ENCODE data around the gene OR2T5.
"Not testable (repeated sequence)": the region's sequence is repeated elsewhere in the genome, so short reads cannot be mapped to it uniquely, and the experiment has no call there.

OR2T5 gene

DNA sequence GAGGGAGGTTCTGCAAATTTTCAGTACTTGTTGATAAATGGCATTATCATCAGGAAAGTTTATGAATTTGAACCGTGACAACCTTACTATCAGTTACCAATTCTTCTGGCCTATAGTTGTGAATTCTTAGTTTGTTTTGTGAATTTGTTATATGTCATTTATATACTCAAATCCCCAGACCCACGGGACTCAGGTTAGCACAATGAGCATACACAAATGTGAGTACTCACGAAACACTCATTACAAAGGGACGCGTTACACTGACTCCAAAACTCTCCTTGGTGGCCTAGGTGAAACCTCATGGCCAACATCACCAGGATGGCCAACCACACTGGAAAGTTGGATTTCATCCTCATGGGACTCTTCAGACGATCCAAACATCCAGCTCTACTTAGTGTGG lies at the start of gene OR2T5:
Gene OR2T5, plus strand, starts transcription at position 301 of the 400 bp plus-strand sequence. Its CDS starts 0 bp downstream, at position 301.
- H3K36me3 Mint-ChIP-seq (ENCODE audit: low read depth); DNase-seq (ENCODE audit: low spot score); H3K4me1 Mint-ChIP-seq (ENCODE audit: low read depth); H3K27me3 Mint-ChIP-seq (ENCODE audit: low read depth); H3K9me3 Mint-ChIP-seq; H3K4me3 Mint-ChIP-seq; H3K27ac Mint-ChIP-seq: not testable (repeated sequence)

DNA sequence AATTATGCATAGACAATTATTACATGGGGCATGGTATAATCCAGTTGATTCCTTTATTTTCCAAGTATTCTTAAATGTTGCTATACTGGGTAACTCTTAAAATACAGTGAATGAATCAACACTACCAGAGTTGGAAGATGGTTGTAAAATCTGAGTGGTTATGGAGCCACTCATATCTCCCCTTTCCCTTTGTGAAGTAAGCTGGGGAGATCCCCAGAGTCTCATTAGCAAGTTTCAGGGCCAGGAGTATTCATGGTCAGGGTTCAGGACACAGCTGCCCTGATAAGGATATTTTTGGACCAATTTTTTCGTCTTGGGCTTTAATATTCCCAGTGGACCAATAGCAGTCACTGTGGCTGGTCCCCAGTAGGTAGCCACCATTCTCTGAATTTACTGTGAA lies 49.7 kb upstream of the OR2T5 start:
- H3K4me3 Mint-ChIP-seq; DNase-seq (ENCODE audit: low spot score); H3K36me3 Mint-ChIP-seq (ENCODE audit: low read depth); H3K9me3 Mint-ChIP-seq; H3K4me1 Mint-ChIP-seq (ENCODE audit: low read depth); H3K27me3 Mint-ChIP-seq (ENCODE audit: low read depth); H3K27ac Mint-ChIP-seq: not testable (repeated sequence)

DNA sequence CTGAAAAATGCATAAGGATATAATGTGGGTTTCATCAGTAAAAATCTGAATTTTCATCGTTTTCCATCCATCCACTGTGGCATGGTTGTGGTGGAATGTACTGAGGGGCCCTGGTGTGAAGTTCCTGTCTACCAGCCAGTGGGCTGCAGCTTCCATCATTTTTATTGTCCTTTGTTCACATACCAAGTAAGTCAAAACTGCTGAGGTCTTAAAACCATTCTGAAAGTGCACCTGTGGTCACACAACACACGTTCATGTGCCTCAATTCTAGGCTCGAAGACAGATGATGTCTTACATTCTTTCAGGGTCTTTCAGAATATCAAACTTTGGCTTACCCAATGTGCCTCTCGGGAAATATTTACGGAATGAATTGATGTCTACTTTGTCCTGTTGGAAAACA lies 49.1 kb upstream of the OR2T5 start:
- H3K4me1 Mint-ChIP-seq (ENCODE audit: low read depth); H3K27me3 Mint-ChIP-seq (ENCODE audit: low read depth); H3K27ac Mint-ChIP-seq; DNase-seq (ENCODE audit: low spot score); H3K36me3 Mint-ChIP-seq (ENCODE audit: low read depth); H3K4me3 Mint-ChIP-seq; H3K9me3 Mint-ChIP-seq: not testable (repeated sequence)

DNA sequence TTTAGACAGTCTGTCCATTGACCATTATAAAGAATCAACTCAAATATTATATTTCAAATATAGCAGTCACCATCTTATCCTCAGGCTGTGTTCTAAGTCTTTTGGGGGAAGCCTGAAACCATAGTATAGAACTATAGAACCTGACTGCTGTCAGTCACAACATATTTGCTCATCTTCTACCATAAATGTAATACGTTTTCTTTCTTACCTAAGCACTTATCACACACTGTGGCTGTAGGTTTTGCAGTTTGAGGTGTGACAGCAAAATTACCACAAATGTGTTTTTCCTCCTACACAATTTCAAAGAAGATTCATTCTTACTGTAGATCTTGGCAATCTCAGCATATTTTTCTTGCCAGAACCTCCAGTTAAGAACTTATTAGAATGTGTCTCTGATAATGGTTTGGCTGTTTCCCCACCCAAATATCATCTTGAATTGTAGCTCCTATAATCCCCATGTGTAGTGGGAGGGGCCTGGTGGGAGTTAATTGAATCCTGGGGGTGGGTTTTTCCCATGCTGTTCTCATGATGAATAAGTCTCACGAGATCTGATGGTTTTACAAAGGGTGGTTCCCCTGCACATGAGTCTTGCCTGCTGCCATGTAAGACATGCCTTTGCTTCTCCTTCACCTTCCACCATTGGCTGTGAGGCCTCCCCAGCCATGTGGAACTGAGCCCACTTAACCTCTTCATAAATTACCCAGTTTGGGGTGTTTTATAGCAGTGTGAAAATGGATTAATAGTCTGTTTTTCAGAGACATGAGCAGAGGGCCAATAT lies 45.7 kb upstream of the OR2T5 start:
- not testable (repeated sequence) for H3K36me3 Mint-ChIP-seq (ENCODE audit: low read depth); H3K27ac Mint-ChIP-seq; DNase-seq (ENCODE audit: low spot score); H3K4me1 Mint-ChIP-seq (ENCODE audit: low read depth); H3K4me3 Mint-ChIP-seq; H3K27me3 Mint-ChIP-seq (ENCODE audit: low read depth); H3K9me3 Mint-ChIP-seq

- H3K36me3 Mint-ChIP-seq (ENCODE audit: low read depth); DNase-seq (ENCODE audit: low spot score); H3K4me1 Mint-ChIP-seq (ENCODE audit: low read depth); H3K4me3 Mint-ChIP-seq; H3K27ac Mint-ChIP-seq; H3K27me3 Mint-ChIP-seq (ENCODE audit: low read depth); H3K9me3 Mint-ChIP-seq: not testable (repeated sequence)
Measured at GRCh38 chr1:248444603-248445002, 43.8 kb upstream of the OR2T5 start.

- H3K27ac Mint-ChIP-seq; H3K9me3 Mint-ChIP-seq; DNase-seq (ENCODE audit: low spot score); H3K4me1 Mint-ChIP-seq (ENCODE audit: low read depth); H3K27me3 Mint-ChIP-seq (ENCODE audit: low read depth); H3K36me3 Mint-ChIP-seq (ENCODE audit: low read depth); H3K4me3 Mint-ChIP-seq: not testable (repeated sequence)
Measured at GRCh38 chr1:248445399-248445798, 43.0 kb upstream of the OR2T5 start, which contains the start of gene OR2T2. Gene OR2T2 (plus strand): TSS chr1:248445637. CDS start chr1:248452798, 7,161 bp downstream.

- not testable (repeated sequence) for H3K4me3 Mint-ChIP-seq; H3K4me1 Mint-ChIP-seq (ENCODE audit: low read depth); H3K27ac Mint-ChIP-seq; H3K9me3 Mint-ChIP-seq; DNase-seq (ENCODE audit: low spot score); H3K36me3 Mint-ChIP-seq (ENCODE audit: low read depth); H3K27me3 Mint-ChIP-seq (ENCODE audit: low read depth)
Measured at GRCh38 chr1:248448409-248449074, 39.8 kb upstream of the OR2T5 start.

- DNase-seq (ENCODE audit: low spot score); H3K9me3 Mint-ChIP-seq; H3K27me3 Mint-ChIP-seq (ENCODE audit: low read depth); H3K4me3 Mint-ChIP-seq; H3K4me1 Mint-ChIP-seq (ENCODE audit: low read depth); H3K27ac Mint-ChIP-seq; H3K36me3 Mint-ChIP-seq (ENCODE audit: low read depth): not testable (repeated sequence)
Measured at GRCh38 chr1:248449821-248450465, 38.4 kb upstream of the OR2T5 start.

- H3K27me3 Mint-ChIP-seq (ENCODE audit: low read depth); H3K36me3 Mint-ChIP-seq (ENCODE audit: low read depth); H3K4me1 Mint-ChIP-seq (ENCODE audit: low read depth); H3K27ac Mint-ChIP-seq; DNase-seq (ENCODE audit: low spot score); H3K9me3 Mint-ChIP-seq; H3K4me3 Mint-ChIP-seq: not testable (repeated sequence)
Measured at GRCh38 chr1:248450466-248451145, 37.8 kb upstream of the OR2T5 start.

GRCh38 chr1:248453619-248454018 lies 34.8 kb upstream of the OR2T5 start:
- H3K36me3 Mint-ChIP-seq (ENCODE audit: low read depth); H3K27ac Mint-ChIP-seq; DNase-seq (ENCODE audit: low spot score); H3K4me3 Mint-ChIP-seq; H3K27me3 Mint-ChIP-seq (ENCODE audit: low read depth); H3K4me1 Mint-ChIP-seq (ENCODE audit: low read depth); H3K9me3 Mint-ChIP-seq: not testable (repeated sequence)

GRCh38 chr1:248455045-248455444 lies 33.3 kb upstream of the OR2T5 start:
- not testable (repeated sequence) for DNase-seq (ENCODE audit: low spot score); H3K4me1 Mint-ChIP-seq (ENCODE audit: low read depth); H3K4me3 Mint-ChIP-seq; H3K27me3 Mint-ChIP-seq (ENCODE audit: low read depth); H3K36me3 Mint-ChIP-seq (ENCODE audit: low read depth); H3K27ac Mint-ChIP-seq; H3K9me3 Mint-ChIP-seq

GRCh38 chr1:248456635-248457034 lies 31.8 kb upstream of the OR2T5 start:
- H3K9me3 Mint-ChIP-seq; H3K36me3 Mint-ChIP-seq (ENCODE audit: low read depth); DNase-seq (ENCODE audit: low spot score); H3K27me3 Mint-ChIP-seq (ENCODE audit: low read depth); H3K27ac Mint-ChIP-seq; H3K4me1 Mint-ChIP-seq (ENCODE audit: low read depth); H3K4me3 Mint-ChIP-seq: not testable (repeated sequence)

- H3K36me3 Mint-ChIP-seq (ENCODE audit: low read depth); H3K4me1 Mint-ChIP-seq (ENCODE audit: low read depth); H3K4me3 Mint-ChIP-seq; H3K9me3 Mint-ChIP-seq; H3K27me3 Mint-ChIP-seq (ENCODE audit: low read depth); DNase-seq (ENCODE audit: low spot score); H3K27ac Mint-ChIP-seq: not testable (repeated sequence)
Measured at GRCh38 chr1:248459117-248459516, 29.3 kb upstream of the OR2T5 start.

DNA sequence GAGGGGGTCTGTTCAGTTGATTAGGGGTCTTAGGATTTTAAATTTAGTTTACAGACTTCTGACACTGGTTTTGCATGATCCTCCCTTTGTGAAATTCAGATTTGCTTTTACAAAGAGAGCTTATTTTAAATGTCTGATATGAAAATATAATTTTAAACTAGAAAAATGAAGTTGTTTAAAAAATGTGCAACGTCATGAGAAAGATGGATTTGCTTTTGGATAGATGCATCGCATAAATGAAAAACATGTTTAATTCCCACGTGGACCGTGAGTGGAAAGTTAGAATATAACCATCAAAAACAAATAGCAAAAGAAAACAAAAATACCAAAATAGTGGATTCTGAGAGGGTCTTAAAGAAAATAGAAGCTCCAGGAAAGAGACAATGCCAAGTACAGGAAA lies 17.2 kb upstream of the OR2T5 start:
- H3K27me3 Mint-ChIP-seq (ENCODE audit: low read depth): peaks cover 19% of the 10 kb centered on the region
- H3K27ac Mint-ChIP-seq: no peak overlapping the region
- H3K4me1 Mint-ChIP-seq (ENCODE audit: low read depth): no peaks in the 10 kb centered on the region
- H3K9me3 Mint-ChIP-seq: no peaks in the 10 kb centered on the region
- H3K36me3 Mint-ChIP-seq (ENCODE audit: low read depth): no peaks in the 10 kb centered on the region
- no peak overlapping the region for H3K4me3 Mint-ChIP-seq
- DNase-seq (ENCODE audit: low spot score): no peak

All from T-helper 2 cell treated with Interferon-gamma antibody and Interleukin-4, amounts not matched to agents 5 μg/mL and 100 μg/mL, for 36 hours (primary cell).